ENCODE results near the gene SCUBE1.

Gene SCUBE1

GRCh38 chr22:43182118-43182517 lies 161.1 kb downstream of the SCUBE1 start:
- ATAC-seq: no peak
- TF ChIP-seq PPARA (CRISPR knock-in tag; IDR thresholded peaks at IDR 0.05; ENCODE audit: borderline replicate concordance): no peak
- TF ChIP-seq ESRRG (CRISPR knock-in tag; IDR thresholded peaks at IDR 0.05): no peak
- no peak for TF ChIP-seq TCF4 (CRISPR knock-in tag; IDR thresholded peaks at IDR 0.05; ENCODE audit: borderline replicate concordance)
- no peak for TF ChIP-seq ZNF8 (CRISPR knock-in tag; IDR thresholded peaks at IDR 0.05)
- TF ChIP-seq CSDC2 (CRISPR knock-in tag; IDR thresholded peaks at IDR 0.05): no peak
- no peak for TF ChIP-seq ZFP3 (CRISPR knock-in tag; IDR thresholded peaks at IDR 0.05)
- TF ChIP-seq ZNF70 (CRISPR knock-in tag; IDR thresholded peaks at IDR 0.05): no peak
- TF ChIP-seq TSHZ2 (CRISPR knock-in tag; IDR thresholded peaks at IDR 0.05): no peak
- TF ChIP-seq BACH2 (CRISPR knock-in tag; IDR thresholded peaks at IDR 0.05; ENCODE audit: borderline replicate concordance): no peak
- TF ChIP-seq CSRNP3 (CRISPR knock-in tag; IDR thresholded peaks at IDR 0.05): no peak
- no peak for TF ChIP-seq OSR1 (CRISPR knock-in tag; IDR thresholded peaks at IDR 0.05)
- no peak for TF ChIP-seq ZFP30 (CRISPR knock-in tag; IDR thresholded peaks at IDR 0.05)
- no peak for TF ChIP-seq ARNTL (CRISPR knock-in tag; IDR thresholded peaks at IDR 0.05; ENCODE audit: borderline replicate concordance, low read depth)
- TF ChIP-seq POU6F1 (CRISPR knock-in tag; IDR thresholded peaks at IDR 0.05; ENCODE audit: borderline replicate concordance, low read depth): no peak
- no peak for TF ChIP-seq GLIS3 (CRISPR knock-in tag; IDR thresholded peaks at IDR 0.05)
- TF ChIP-seq PATZ1 (CRISPR knock-in tag; IDR thresholded peaks at IDR 0.05; ENCODE audit: borderline replicate concordance): no peak
- no peak for TF ChIP-seq CREB5 (CRISPR knock-in tag; IDR thresholded peaks at IDR 0.05; ENCODE audit: low read depth)

GRCh38 chr22:43181321-43182076 lies 161.7 kb downstream of the SCUBE1 start:
- no peak for ATAC-seq
- no peak for TF ChIP-seq BACH2 (CRISPR knock-in tag; IDR thresholded peaks at IDR 0.05; ENCODE audit: borderline replicate concordance)
- no peak for TF ChIP-seq SNAI2 (CRISPR knock-in tag; IDR thresholded peaks at IDR 0.05)
- TF ChIP-seq CREB5 (CRISPR knock-in tag; IDR thresholded peaks at IDR 0.05; ENCODE audit: low read depth): no peak
- no peak for TF ChIP-seq ARNTL (CRISPR knock-in tag; IDR thresholded peaks at IDR 0.05; ENCODE audit: borderline replicate concordance, low read depth)
- TF ChIP-seq ZNF565 (CRISPR knock-in tag; conservative IDR thresholded peaks at IDR 0.05; ENCODE audit: low read depth): no peak
- no peak for TF ChIP-seq PPARA (CRISPR knock-in tag; IDR thresholded peaks at IDR 0.05; ENCODE audit: borderline replicate concordance)
- TF ChIP-seq CSRNP3 (CRISPR knock-in tag; IDR thresholded peaks at IDR 0.05): no peak
- TF ChIP-seq CSDC2 (CRISPR knock-in tag; IDR thresholded peaks at IDR 0.05): no peak
- no peak for TF ChIP-seq GLIS3 (CRISPR knock-in tag; IDR thresholded peaks at IDR 0.05)
- no peak for TF ChIP-seq ZFP30 (CRISPR knock-in tag; IDR thresholded peaks at IDR 0.05)
- TF ChIP-seq ISL1 (CRISPR knock-in tag; IDR thresholded peaks at IDR 0.05): no peak
- no peak for TF ChIP-seq POU6F1 (CRISPR knock-in tag; IDR thresholded peaks at IDR 0.05; ENCODE audit: borderline replicate concordance, low read depth)
- no peak for TF ChIP-seq ZFP3 (CRISPR knock-in tag; IDR thresholded peaks at IDR 0.05)
- no peak for TF ChIP-seq TSHZ2 (CRISPR knock-in tag; IDR thresholded peaks at IDR 0.05)

All from SK-N-SH treated with all-trans-retinoic acid at 6 μM for 48 hours (cell line).